Upper lobe of left lung (tissue), 6 donors: ENCODE measurements around the gene NISCH. TPM values are rescaled to one million over a fixed set of nuclear protein-coding genes. Genes with fewer than 3 reads are reported as not detected.

ENCODE experiments used
- ATAC-seq, 2 donors: fragments of 200-7000 bp; cut with Tn5 transposase; one replicate each; pipeline ENCODE4 v1.9.1; 2022; ENCODE audit warnings: mild to moderate bottlenecking in 2 of 2, moderate library complexity in 2 of 2; ENCODE audit not compliant: low FRiP score in 2 of 2
- DNase-seq, 2 donors: peaks; one replicate each; pipeline ENCODE4 v3.0.0-alpha.2; 2019 to 2020
- H3K27ac ChIP-seq, 4 donors: fragments of 200-600 bp; sonication (generic); one replicate each; pipeline ENCODE4 v1.5.1; 2016 to 2019
- H3K27me3 ChIP-seq, 4 donors: fragments of 200-600 bp; sonication (generic); one replicate each; pipeline ENCODE4 v1.5.1; 2017 to 2019
- H3K36me3 ChIP-seq, 4 donors: fragments of 200-600 bp; sonication (generic); one replicate each; pipeline ENCODE4 v1.5.1; 2016 to 2019
- H3K4me1 ChIP-seq, 4 donors: fragments of 200-600 bp; sonication (generic); one replicate each; pipeline ENCODE4 v1.5.1; 2018 to 2019
- H3K4me3 ChIP-seq, 4 donors: fragments of 200-600 bp; sonication (generic); one replicate each; pipeline ENCODE4 v1.5.1; 2017 to 2019; ENCODE audit warnings: mild to moderate bottlenecking in 2 of 4, moderate library complexity in 1 of 4
- H3K9me3 ChIP-seq, 4 donors: fragments of 200-600 bp; sonication (generic); one replicate each; pipeline ENCODE4 v1.5.1; 2018 to 2019
- CTCF ChIP-seq, 6 experiments: fragments of 450-650 bp in 4 of 6; fragments of 200-600 bp in 2 of 6; sonication (generic) in 2 of 6; IDR thresholded peaks; one replicate each; pipeline ENCODE4 v1.5.1; 2016 to 2019; ENCODE audit warnings: antibody characterized with exemption in 6 of 6
- EP300 ChIP-seq, 4 donors: sonication (generic); formaldehyde crosslinking; IDR thresholded peaks; one replicate each; pipeline ENCODE4 v1.5.1; 2017; ENCODE audit warnings: antibody characterized with exemption in 4 of 4, control low read depth in 2 of 4
- POLR2A ChIP-seq, 4 donors: fragments of 450-650 bp; IDR thresholded peaks; one replicate each; pipeline ENCODE4 v1.5.1; 2016 to 2017; ENCODE audit warnings: antibody characterized with exemption in 4 of 4, mild to moderate bottlenecking in 2 of 4
- POLR2AphosphoS5 ChIP-seq, 2 donors: sonication (generic); formaldehyde crosslinking; IDR thresholded peaks; one replicate each; pipeline ENCODE4 v1.5.1; 2017; ENCODE audit warnings: antibody characterized with exemption in 2 of 2
- WGBS, 2 donors: methylation state at CpG; one replicate each; pipeline ENCODE4 v1.1.5; 2017 to 2018; 5-methylcytosine and 5-hydroxymethylcytosine counted together
- total RNA-seq, 6 donors: library from RNA; depleted of rRNA in 4 of 6; stranded (reverse); fragments of >200 nt in 4 of 6; gene quantifications; one replicate each; pipeline versions ENCODE4 v1.1.0 to v1.2.1, GENCODE V29; 2016 to 2021
- donor health status: DM: no; HTN: no; CAD: no; lungs with moderate emphysema.
- donor health status: DM: no; HTN: yes; CAD: no; lungs with severe emphysema.

The NISCH gene
- total RNA-seq, 6 donors from 2014 or later, result 60.7 to 288 (median 83.0) TPM

GRCh38 chr3:52452570-52453221 lies 2.7 kb upstream of the NISCH start:
- Histone ChIP-seq H3K27ac (peak overlapping the region in 2 of 4 donors; percentile 5 to 10), H3K4me3 (peak overlapping the region in 1 of 4 donors; percentile 38), H3K36me3 (peaks cover 0 to 3% (median 0%) of the 10 kb centered on the region in 4 donors), H3K27me3 (no peaks in the 10 kb centered on the region), H3K9me3 (no peaks in the 10 kb centered on the region), H3K4me1 (peaks cover 23 to 41% (median 33%) of the 10 kb centered on the region in 4 donors)
- TF ChIP-seq POLR2AphosphoS5 (IDR thresholded peaks at IDR 0.05) (no peak), EP300 (IDR thresholded peaks at IDR 0.05) (no peak), POLR2A (IDR thresholded peaks at IDR 0.05) (no peak), CTCF (IDR thresholded peaks at IDR 0.05) (no peak)
- DNase-seq (no peak), ATAC-seq (no peak)
- 76% methylated on average over 10 of the region's 11 CpGs; no CpG with 5 or more reads in 1 of the 2 donors for WGBS, 2 donors

GRCh38 chr3:52453496-52454249 lies 1.7 kb upstream of the NISCH start, which contains the start of gene TNNC1:
TNNC1 (minus strand) TSS chr3:52454041; CDS start chr3:52454015, 26 bp downstream.
- DNase-seq (peak; percentile 67 to 76), ATAC-seq (peak in 1 of 2 donors; percentile 61)
- H3K27ac ChIP-seq, result peak within 1 kb of the TSS; percentile 85 to 95 (median 90)

GRCh38 chr3:52454250-52454937 lies 1.0 kb upstream of the NISCH start:
- ATAC-seq, result no peak
- H3K4me3 ChIP-seq, result peak overlapping the region in 3 of 4 donors; percentile 81 to 95 (median 85)

More at GRCh38 chr3:52453496-52454249, 1.7 kb upstream of the NISCH start, which contains the start of gene TNNC1:
- WGBS, 2 donors, result 54 to 76% methylated on average over 9 to 16 of the region's 16 CpGs
- TF ChIP-seq POLR2A (IDR thresholded peaks at IDR 0.05), result peak in 1 of 4 donors; percentile 52
- TF ChIP-seq POLR2AphosphoS5 (IDR thresholded peaks at IDR 0.05), result peak in 1 of 2 donors; percentile 21
- no peak for TF ChIP-seq EP300 (IDR thresholded peaks at IDR 0.05)
- TF ChIP-seq CTCF (IDR thresholded peaks at IDR 0.05), result no peak
- H3K4me3 ChIP-seq, result peak within 1 kb of the TSS in 3 of 4 donors; percentile 81 to 95 (median 85)
- no peaks in the 10 kb centered on the region for H3K27me3 ChIP-seq
- H3K36me3 ChIP-seq, result peaks cover under 1 to 11% (median 7%) of the 10 kb centered on the region in 4 donors
- no peaks in the 10 kb centered on the region for H3K9me3 ChIP-seq
- H3K4me1 ChIP-seq, result peaks cover 23 to 41% (median 35%) of the 10 kb centered on the region in 4 donors

More at GRCh38 chr3:52454250-52454937, 1.0 kb upstream of the NISCH start:
- peak overlapping the region; percentile 85 to 95 (median 90) for H3K27ac ChIP-seq
- 50 to 57% methylated on average over 7 to 8 of the region's 8 CpGs for WGBS, 2 donors
- no peaks in the 10 kb centered on the region for H3K27me3 ChIP-seq
- H3K9me3 ChIP-seq, result no peaks in the 10 kb centered on the region
- no peak for DNase-seq
- peaks cover 8 to 19% (median 15%) of the 10 kb centered on the region in 4 donors for H3K36me3 ChIP-seq
- no peak for TF ChIP-seq CTCF (IDR thresholded peaks at IDR 0.05)
- TF ChIP-seq EP300 (IDR thresholded peaks at IDR 0.05), result no peak
- no peak for TF ChIP-seq POLR2A (IDR thresholded peaks at IDR 0.05)
- TF ChIP-seq POLR2AphosphoS5 (IDR thresholded peaks at IDR 0.05), result no peak
- H3K4me1 ChIP-seq, result peaks cover 23 to 41% (median 35%) of the 10 kb centered on the region in 4 donors
